Middle frontal gyrus (tissue), 1 donor: ENCODE data around the gene OSGEP.
A peak's percentile ranks its signal among the peaks of the same experiment; 100 is the strongest.

Experiments used
- DNase-seq: peaks from one replicate; pipeline ENCODE4 v3.0.0-alpha.2; 2015; ENCODE audit warnings: low spot score; ENCODE audit errors: extremely low spot score

Gene OSGEP

GRCh38 chr14:20454516-20455354 is at the start of gene OSGEP, which contains the start of gene APEX1:
OSGEP (minus strand) TSS chr14:20454812; CDS start chr14:20454683, 129 bp downstream.
APEX1 (plus strand) TSS chr14:20455226; CDS start chr14:20455646, 420 bp downstream.
- DNase-seq: peak; percentile 99

GRCh38 chr14:20503898-20504297 is 49.3 kb upstream of the OSGEP start:
- DNase-seq: no peak

- DNase-seq: no peak
Observed at GRCh38 chr14:20501346-20501745, 46.7 kb upstream of the OSGEP start.

- DNase-seq: no peak
Observed at GRCh38 chr14:20499881-20500280, 45.3 kb upstream of the OSGEP start.

- no peak for DNase-seq
Observed at GRCh38 chr14:20499108-20499507, 44.5 kb upstream of the OSGEP start.

- DNase-seq: no peak
Observed at GRCh38 chr14:20498622-20499021, 44.0 kb upstream of the OSGEP start.

- DNase-seq: no peak
Observed at GRCh38 chr14:20494935-20495766, 40.5 kb upstream of the OSGEP start.

GRCh38 chr14:20493634-20494033 is 39.0 kb upstream of the OSGEP start:
- DNase-seq: no peak

- no peak for DNase-seq
Observed at GRCh38 chr14:20492486-20492885, 37.9 kb upstream of the OSGEP start.

- no peak for DNase-seq
Observed at GRCh38 chr14:20490563-20490962, 36.0 kb upstream of the OSGEP start.

- no peak for DNase-seq
Observed at GRCh38 chr14:20489093-20489994, 34.7 kb upstream of the OSGEP start.

- DNase-seq: no peak
Observed at GRCh38 chr14:20487396-20487725, 32.7 kb upstream of the OSGEP start.

- no peak for DNase-seq
Observed at GRCh38 chr14:20486684-20487395, 32.2 kb upstream of the OSGEP start.

- no peak for DNase-seq
Observed at GRCh38 chr14:20485900-20486299, 31.3 kb upstream of the OSGEP start.

- DNase-seq: no peak
Observed at GRCh38 chr14:20482382-20482781, 27.8 kb upstream of the OSGEP start.

GRCh38 chr14:20478894-20479293 is 24.3 kb upstream of the OSGEP start:
- DNase-seq: no peak

GRCh38 chr14:20477211-20477876 is 22.7 kb upstream of the OSGEP start:
- DNase-seq: no peak

GRCh38 chr14:20476776-20477175 is 22.2 kb upstream of the OSGEP start:
- no peak for DNase-seq

- no peak for DNase-seq
Observed at GRCh38 chr14:20472536-20473169, 18.0 kb upstream of the OSGEP start.

GRCh38 chr14:20470603-20470901 is 15.9 kb upstream of the OSGEP start:
- no peak for DNase-seq
